Measurements from ENCODE around the gene GBGT1. TPM values are rescaled to one million over a fixed set of nuclear protein-coding genes. Genes with fewer than 3 reads are reported as not detected.

The GBGT1 gene
- total and polyA plus RNA-seq, 2 experiments from 2014 or later = 4.0 to 10.1 TPM

DNA sequence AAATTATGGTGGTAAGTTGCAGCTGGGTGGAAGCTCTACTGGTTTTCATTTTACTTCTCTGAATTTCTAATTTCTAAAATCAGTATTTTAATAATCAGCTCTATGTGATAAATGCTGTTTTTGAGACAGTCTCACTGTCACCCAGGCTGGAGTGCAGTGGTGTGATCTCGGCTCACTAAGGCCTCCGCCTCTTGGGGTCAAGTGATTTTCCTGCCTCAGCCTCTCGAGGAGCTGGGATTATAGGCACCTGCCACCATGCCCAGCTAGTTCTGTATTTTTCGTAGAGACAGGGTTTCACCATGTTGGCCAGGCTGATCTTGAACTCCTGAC lies 41.1 kb downstream of the GBGT1 start:
- H3K4me2 ChIP-seq = peak overlapping the region; percentile 58
- no peaks in the 10 kb centered on the region for H3K9me3 ChIP-seq (ENCODE audit: low read depth)
- DNase-seq (ENCODE audit: low spot score) = no peak
- no peak overlapping the region for H2AFZ ChIP-seq
- H3K27ac ChIP-seq = peak overlapping the region; percentile 80
- TF ChIP-seq EZH2 (IDR thresholded peaks at IDR 0.05; ENCODE audit: borderline replicate concordance) = no peak
- TF ChIP-seq EZH2phosphoT487 (IDR thresholded peaks at IDR 0.05; ENCODE audit: low read depth, severe bottlenecking, unreplicated experiment) = no peak
- TF ChIP-seq CTCF (IDR thresholded peaks at IDR 0.05; ENCODE audit: poor library complexity) = no peak
- no peaks in the 10 kb centered on the region for H3K36me3 ChIP-seq (replicated peaks; ENCODE audit: insufficient read depth, low read depth)
- peaks cover 25% of the 10 kb centered on the region for H3K79me2 ChIP-seq
- H3K27me3 ChIP-seq = no peaks in the 10 kb centered on the region
- no peaks in the 10 kb centered on the region for H3K9me2 ChIP-seq (replicated peaks; ENCODE audit: insufficient read depth)
- H3K4me3 ChIP-seq = no peak overlapping the region
- H3K4me1 ChIP-seq (ENCODE audit: insufficient read depth) = peaks cover 42% of the 10 kb centered on the region
- WGBS (ENCODE audit: low lambda C conversion rate, missing lambda C conversion rate) = 79% methylated on average over 4 of the region's 4 CpGs
- H4K20me1 ChIP-seq (ENCODE audit: insufficient read depth, poor library complexity, severe bottlenecking) = peaks cover 30% of the 10 kb centered on the region

GRCh38 chr9:133121915-133122550 lies 41.7 kb downstream of the GBGT1 start:
- peaks cover 31% of the 10 kb centered on the region for H3K79me2 ChIP-seq
- no peak overlapping the region for H2AFZ ChIP-seq
- H3K27me3 ChIP-seq = no peaks in the 10 kb centered on the region
- peak overlapping the region; percentile 80 for H3K27ac ChIP-seq
- WGBS (ENCODE audit: low lambda C conversion rate, missing lambda C conversion rate) = 85% methylated on average over 8 of the region's 8 CpGs
- H3K36me3 ChIP-seq (replicated peaks; ENCODE audit: insufficient read depth, low read depth) = no peaks in the 10 kb centered on the region
- H3K4me3 ChIP-seq = no peak overlapping the region
- TF ChIP-seq EZH2phosphoT487 (IDR thresholded peaks at IDR 0.05; ENCODE audit: low read depth, severe bottlenecking, unreplicated experiment) = no peak
- no peak for TF ChIP-seq EZH2 (IDR thresholded peaks at IDR 0.05; ENCODE audit: borderline replicate concordance)
- no peaks in the 10 kb centered on the region for H3K9me3 ChIP-seq (ENCODE audit: low read depth)
- no peaks in the 10 kb centered on the region for H3K9me2 ChIP-seq (replicated peaks; ENCODE audit: insufficient read depth)
- no peak for DNase-seq (ENCODE audit: low spot score)
- H3K4me1 ChIP-seq (ENCODE audit: insufficient read depth) = peaks cover 42% of the 10 kb centered on the region
- peaks cover 36% of the 10 kb centered on the region for H4K20me1 ChIP-seq (ENCODE audit: insufficient read depth, poor library complexity, severe bottlenecking)
- H3K4me2 ChIP-seq = no peak overlapping the region

DNA sequence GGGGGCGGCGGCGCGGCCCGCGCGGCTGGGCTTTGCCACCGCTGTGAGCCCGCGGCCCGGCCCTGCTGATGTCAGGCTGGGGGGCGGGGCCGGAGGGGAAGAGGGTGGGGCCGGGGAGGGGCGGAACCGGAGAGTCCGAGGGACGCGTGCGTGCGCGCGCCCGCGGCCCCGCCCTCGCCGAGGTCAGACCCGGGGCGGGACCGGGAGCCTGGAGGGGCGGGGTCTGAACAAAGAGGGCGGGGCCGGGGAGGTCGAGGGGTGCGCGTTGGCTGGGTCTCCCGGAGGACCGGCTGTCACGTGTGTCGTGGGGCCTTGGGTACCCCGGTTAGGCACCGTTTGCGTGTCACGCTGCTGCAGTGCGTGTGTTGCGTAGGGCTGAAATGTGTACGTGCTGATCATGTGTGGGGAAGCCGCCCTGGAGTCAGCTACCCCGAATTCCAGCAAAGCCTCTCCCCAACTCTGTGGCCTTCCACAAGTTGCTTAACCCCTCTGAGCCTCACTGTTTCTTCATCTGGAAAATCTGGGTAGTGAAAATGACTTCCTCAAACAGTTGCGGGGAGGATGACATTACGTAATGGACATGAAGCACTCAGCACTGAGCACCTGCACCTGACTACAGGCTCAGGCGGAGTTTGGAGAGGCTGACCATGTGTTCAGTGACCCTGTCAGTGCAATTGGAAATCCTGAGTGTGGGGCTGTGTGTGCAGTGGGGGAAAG lies 42.4 kb downstream of the GBGT1 start, which contains the start of gene RALGDS:
TSS of gene RALGDS (minus strand) at position 43 of the 717 bp plus-strand sequence. CDS start 86 bp downstream, outside the sequence.
- Histone ChIP-seq H3K4me2 (peak within 1 kb of the TSS; percentile 100), H3K27me3 (no peaks in the 10 kb centered on the region), H3K4me3 (peak within 1 kb of the TSS; percentile 87), H3K4me1 (ENCODE audit: insufficient read depth) (peaks cover 42% of the 10 kb centered on the region), H3K27ac (peak within 1 kb of the TSS; percentile 83), H3K9me2 (replicated peaks; ENCODE audit: insufficient read depth) (no peaks in the 10 kb centered on the region), H3K79me2 (peaks cover 37% of the 10 kb centered on the region), H2AFZ (peak within 1 kb of the TSS; percentile 49), H3K9me3 (ENCODE audit: low read depth) (no peaks in the 10 kb centered on the region), H4K20me1 (ENCODE audit: insufficient read depth, poor library complexity, severe bottlenecking) (peaks cover 40% of the 10 kb centered on the region), H3K36me3 (replicated peaks; ENCODE audit: insufficient read depth, low read depth) (no peaks in the 10 kb centered on the region)
- no peak for TF ChIP-seq EZH2phosphoT487 (IDR thresholded peaks at IDR 0.05; ENCODE audit: low read depth, severe bottlenecking, unreplicated experiment)
- no peak for TF ChIP-seq CTCF (IDR thresholded peaks at IDR 0.05; ENCODE audit: poor library complexity)
- no peak for TF ChIP-seq EZH2 (IDR thresholded peaks at IDR 0.05; ENCODE audit: borderline replicate concordance)
- 33% methylated on average over 19 of the region's 53 CpGs for WGBS (ENCODE audit: low lambda C conversion rate, missing lambda C conversion rate)
- peak; percentile 97 for DNase-seq (ENCODE audit: low spot score)

Data from hepatocyte (in vitro differentiated cells).